GM19025 (cell line): ENCODE results near the gene ITPR1.

Source experiments
- ATAC-seq: cut with Tn5 transposase; IDR thresholded peaks from one replicate; pipeline ENCODE4 v1.9.1; 2021; ENCODE audit warnings: mild to moderate bottlenecking, low read depth, moderate library complexity; ENCODE audit not compliant: unreplicated experiment

ITPR1 gene

GRCh38 chr3:4835616-4836043 is 342.5 kb downstream of the ITPR1 start:
- ATAC-seq = no peak

DNA sequence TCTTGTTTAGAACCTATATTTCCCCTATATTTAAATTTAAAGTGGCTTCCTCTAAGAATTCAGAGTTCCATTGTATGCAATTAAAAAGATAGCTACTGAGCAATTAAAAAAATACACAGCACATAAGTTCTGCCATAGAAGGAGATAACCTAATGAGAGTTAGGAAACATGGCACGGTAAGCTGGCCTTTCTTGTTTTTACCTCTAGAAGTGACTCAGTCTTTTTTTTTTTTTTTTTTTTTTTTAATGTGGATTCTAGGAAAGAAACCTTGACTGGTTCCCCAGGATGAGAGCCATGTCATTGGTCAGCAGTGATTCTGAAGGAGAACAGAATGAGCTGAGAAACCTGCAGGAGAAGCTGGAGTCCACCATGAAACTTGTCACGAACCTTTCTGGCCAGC is 343.4 kb downstream of the ITPR1 start:
- ATAC-seq = no peak

DNA sequence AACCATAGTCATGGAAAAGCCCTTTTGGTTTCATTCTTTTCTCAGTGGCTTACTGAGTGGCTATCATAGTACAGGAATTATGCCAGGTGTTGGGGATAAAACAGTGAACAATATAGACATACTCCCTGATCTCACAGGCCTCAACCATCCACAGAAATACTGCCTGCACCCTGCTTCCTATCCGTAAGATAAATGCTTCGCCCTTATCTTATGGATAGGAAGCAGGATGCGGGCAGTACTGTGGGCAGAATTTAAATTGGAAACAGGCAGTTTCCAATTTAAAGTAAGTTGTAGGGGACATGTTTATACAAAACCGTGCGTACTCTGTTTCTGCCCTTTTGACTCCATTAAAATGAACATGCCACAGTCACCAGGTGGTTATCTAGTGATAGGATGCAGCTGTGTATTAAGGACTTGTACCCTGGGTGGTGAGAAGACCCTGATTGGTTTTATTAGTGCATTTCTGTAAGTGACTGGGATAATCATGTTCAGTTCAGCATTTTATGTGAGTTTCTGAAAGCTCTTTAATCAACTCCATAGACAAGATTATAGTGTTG is 344.3 kb downstream of the ITPR1 start:
- no peak for ATAC-seq

DNA sequence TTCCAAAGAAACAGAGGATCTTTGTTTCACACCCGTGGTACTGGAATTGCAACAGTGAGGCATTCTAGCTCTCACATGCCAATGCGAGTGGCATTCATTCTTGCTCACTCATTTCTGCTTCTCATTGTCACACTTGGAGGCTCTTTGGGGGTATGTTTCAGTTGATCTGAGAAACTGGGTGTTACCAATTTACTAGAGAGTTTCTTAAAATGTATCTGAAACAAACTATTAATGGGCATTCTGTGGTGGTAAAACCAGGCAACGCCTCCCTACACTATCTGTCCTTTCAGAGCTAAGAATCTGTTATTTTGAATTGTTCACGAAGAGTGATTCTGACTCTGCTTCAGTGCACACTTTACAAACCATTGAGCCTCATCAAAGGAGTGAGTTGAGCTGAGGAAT is 345.5 kb downstream of the ITPR1 start:
- peak; percentile 42 for ATAC-seq

- no peak for ATAC-seq
Measured at GRCh38 chr3:4839278-4839677, 346.1 kb downstream of the ITPR1 start.

DNA sequence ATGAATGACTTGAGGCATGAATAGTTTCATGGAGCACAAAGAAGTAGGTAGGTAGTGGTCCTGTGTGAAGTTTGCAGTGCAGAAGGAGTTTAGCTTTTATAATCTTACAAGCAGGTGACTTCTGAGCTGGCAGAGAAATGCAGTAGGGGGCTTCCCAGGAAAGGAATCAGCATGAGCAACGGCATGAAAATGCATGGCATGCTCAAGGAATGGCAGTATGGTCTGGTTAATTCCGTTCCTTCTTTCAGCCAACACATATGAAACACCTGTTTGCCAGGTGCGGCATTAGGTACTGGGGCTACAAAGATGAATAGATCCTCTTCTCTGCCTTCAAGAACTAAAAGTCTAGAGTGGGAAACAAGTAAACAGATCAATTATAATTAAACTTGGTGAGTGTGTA is 348.1 kb downstream of the ITPR1 start:
- no peak for ATAC-seq

DNA sequence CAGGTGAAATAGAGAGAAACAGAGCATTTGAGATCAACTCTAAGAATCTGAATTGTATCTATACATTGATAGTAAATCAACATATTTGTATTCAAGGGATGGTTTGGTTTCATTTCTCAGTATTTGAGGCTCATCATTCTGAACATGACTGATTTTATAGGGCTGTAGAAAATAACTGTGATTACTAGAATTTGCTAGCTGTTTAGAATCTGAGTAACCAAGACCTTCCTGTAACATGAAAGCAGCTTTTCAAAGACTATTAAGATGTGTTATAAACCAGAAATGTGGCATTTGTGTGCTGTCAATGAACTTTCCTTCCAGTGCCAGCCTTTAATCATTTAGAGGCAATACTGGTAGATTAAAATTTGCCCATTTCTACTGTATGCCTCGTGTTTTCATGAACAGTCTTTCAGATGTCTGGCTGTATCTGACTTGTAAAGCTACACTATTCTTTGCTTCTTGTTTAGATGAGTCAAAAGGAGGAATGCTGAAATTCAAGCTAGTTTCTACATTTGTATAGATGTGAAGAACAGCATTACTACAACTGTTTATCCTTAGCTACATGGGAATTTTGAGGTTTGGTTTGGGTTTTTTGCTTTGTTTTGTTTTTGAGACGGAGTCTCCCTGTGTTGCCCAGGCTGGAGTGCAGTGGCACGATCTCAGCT is 348.8 kb downstream of the ITPR1 start:
- no peak for ATAC-seq

- ATAC-seq = no peak
Measured at GRCh38 chr3:4843619-4844018, 350.5 kb downstream of the ITPR1 start.

GRCh38 chr3:4845882-4846281 is 352.7 kb downstream of the ITPR1 start:
- peak; percentile 49 for ATAC-seq

DNA sequence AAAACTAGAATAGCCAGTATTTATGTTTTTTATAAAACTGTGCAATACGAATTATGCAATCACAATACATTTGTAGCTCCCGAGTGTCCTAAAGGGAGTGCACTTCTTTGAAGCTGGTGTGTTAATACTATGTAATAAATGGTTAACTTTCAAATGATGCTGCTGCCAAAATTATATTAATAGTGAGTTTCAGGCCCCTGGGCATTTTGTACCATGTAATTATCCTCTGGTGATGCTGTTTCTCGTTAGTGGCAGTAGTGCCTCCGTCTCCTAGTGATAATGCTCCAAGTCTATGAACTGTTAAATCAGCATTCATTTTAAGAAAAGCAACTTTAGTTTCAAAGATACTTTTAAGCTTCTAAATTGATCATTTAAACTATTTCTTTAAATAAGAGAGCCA is 353.4 kb downstream of the ITPR1 start:
- ATAC-seq = no peak

GRCh38 chr3:4848176-4848825 is 355.2 kb downstream of the ITPR1 start:
- ATAC-seq = no peak

DNA sequence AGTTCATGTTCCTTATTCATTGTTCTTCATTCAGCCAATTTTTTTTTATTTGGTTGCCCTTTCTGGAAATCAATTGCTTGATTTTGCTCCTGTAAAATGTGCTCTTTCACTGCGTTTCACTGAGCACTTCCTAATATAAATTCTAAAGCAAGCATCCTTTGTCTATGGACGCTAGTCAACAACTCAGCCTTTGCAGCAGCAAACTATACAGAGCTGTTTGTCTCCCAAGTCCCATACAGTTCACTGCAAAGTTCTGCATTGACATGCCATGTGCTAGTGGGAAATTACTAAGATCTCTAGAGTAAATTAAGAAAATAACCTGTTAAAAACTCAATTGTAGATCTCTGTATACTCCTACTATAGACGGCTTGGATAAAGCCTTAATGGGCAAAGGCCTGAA is 356.0 kb downstream of the ITPR1 start:
- no peak for ATAC-seq

DNA sequence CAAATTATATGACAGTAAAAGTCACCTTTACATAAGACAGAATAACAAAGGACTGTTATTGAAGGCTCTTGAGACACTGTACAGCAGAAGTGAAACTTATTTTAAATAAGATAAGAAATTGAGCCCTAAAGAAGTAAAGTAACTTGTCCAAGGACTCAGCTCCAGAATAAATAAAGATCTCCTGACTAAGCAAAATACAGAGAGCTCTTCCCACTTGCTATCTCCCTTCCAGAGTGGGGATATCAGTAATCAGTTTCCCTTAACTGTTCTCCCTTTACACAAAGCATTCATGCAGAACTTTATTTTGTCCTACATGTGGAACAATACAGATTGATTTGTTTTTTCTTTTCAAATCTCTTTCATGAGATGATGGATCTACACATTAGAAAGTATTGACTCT is 356.6 kb downstream of the ITPR1 start:
- no peak for ATAC-seq

DNA sequence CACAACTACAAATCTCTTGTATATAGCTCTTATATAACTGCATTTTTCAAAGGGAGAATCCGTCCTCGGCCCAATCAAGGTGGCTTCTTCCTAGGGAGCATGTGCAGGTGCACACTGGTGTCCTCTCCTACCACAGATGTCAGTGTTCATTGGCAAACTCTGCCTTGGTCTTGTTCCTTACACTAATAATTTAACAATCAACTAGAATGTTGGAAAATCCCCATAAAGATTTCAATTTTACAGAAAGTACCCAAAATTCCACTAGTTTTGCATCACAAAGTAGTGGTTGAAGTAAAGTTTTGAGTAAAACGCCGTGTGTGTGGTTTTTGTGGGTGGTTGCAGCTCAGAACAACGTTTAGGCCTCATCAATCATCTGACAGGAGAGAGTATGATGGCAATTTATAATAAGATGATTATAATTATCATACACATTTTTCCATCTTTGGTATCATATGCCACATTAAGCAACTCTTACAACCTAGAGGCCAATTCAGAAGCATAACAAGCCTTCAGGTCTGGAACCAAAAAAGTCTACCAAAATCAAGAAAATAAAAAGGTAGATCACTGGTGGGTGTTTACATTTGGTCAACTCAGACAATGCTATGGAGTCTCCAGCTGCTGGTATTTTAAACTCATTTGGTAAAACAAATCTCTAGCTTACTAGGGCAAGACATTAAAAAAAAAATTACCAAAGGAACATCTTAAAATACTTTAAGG is 357.2 kb downstream of the ITPR1 start:
- peak; percentile 47 for ATAC-seq

- ATAC-seq = peak; percentile 48
Measured at GRCh38 chr3:4850928-4851265, 357.7 kb downstream of the ITPR1 start.

GRCh38 chr3:4852780-4853748 is 359.9 kb downstream of the ITPR1 start:
- no peak for ATAC-seq

DNA sequence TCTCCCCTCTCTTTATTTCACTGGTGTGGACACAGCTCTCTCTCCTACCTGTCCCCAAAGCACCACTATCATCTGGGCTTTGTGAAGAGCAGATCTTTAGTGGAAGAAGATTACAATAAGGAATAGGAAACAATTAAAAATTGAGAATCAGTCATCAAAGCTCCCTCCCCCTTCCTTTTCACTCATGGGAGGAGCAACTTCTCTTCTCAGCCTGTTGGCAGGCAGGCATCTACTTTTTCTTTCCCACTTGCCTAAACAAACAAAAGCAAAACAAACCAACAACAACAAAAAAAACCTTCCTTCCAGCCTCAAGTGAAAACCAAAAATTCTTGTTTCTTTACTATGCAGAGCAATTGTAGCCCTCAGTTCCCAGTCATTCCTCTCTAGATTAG is 360.6 kb downstream of the ITPR1 start:
- ATAC-seq = no peak

DNA sequence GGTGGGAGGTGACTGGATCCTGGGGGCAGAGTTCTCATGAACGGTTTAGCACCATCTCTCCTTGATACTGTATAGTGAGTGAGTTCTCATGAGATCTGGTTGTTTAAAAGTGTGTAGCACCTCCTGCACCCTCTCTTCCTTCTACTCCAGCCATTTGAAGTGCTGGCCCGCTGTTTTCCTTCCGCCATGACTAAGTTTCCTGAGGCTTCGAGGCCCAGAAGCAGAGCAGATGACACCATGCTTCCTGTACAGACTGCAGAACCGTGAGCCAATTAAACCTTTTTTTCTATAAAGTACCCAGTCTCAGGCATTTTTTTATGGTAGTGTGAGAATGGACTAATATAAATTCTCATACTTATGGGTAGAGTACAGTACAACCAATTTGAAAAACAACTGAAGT is 362.5 kb downstream of the ITPR1 start:
- ATAC-seq = no peak

DNA sequence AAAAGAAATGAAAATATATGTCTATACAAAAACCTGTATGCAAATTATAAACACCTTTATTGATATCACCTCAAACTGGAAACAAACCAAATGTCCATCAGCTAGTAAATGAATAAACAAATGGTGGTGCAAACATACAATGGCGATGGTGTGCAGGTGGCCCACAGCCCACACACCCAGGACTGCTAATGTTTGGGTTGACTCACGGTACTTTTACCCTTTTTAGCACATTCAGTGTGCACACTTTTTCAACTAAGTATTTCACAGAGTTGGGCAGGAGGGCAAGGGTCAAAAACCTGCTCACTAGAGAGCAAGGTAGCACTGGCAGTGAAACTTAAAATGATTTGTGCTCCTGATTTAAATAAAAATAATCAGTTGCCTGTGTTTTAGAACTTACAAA is 363.0 kb downstream of the ITPR1 start:
- ATAC-seq = no peak

DNA sequence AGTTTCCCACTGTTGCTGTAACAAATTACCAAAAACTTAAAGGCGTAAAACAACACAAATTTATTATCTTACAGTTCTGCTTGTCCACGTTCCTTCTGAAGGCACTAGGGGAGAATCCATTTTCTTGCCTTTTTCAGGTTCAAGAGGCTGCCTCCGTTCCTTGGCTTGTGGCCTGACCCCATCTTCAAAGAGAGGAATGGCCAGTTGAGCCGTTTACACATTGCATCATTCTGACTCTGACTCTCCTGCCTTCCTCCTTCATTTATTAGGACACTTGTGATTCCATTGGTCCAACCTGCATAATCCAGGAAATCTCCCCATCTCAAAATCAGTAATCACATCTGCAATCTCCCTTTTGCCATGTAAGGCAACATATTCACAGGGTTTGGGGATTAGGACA is 363.4 kb downstream of the ITPR1 start:
- ATAC-seq = no peak

DNA sequence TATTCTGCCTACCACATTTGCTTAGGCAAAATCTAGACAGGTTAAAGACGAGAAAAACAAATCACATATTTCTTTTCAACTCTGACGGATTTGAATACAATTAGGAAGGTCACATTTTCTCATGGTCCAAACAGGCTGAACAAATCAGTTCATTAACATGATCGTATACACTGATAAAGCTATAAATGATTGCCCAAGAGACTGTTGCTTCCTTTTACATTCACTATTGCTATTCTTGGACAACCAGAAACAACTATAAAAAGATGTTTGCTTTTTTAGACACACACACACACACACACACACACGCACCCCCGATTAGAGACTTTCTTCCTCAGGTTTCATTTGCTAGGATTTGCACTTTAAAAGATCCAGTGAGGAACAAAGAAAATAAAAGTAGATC is 363.8 kb downstream of the ITPR1 start:
- no peak for ATAC-seq
